ENCODE data around the gene GIGYF2. TPM values are rescaled to one million over a fixed set of nuclear protein-coding genes. Genes with fewer than 3 reads are reported as not detected.

Gene GIGYF2
- total and polyA plus RNA-seq, 5 donors from 2014 or later = 15.2 to 75.6 (median 19.3) TPM

- Histone ChIP-seq H3K27ac (ENCODE audit: insufficient read depth, low read length, poor library complexity, severe bottlenecking) (no peak overlapping the region), H3K4me1 (ENCODE audit: control insufficient read depth, insufficient read depth, low read length, poor library complexity, severe bottlenecking) (no peaks in the 10 kb centered on the region), H3K27me3 (ENCODE audit: control insufficient read depth, insufficient read depth, low read length) (no peaks in the 10 kb centered on the region), H3K36me3 (ENCODE audit: control insufficient read depth, insufficient read depth, low read length) (no peaks in the 10 kb centered on the region), H3K4me3 (ENCODE audit: low read depth, low read length) (no peak overlapping the region), H3K9me3 (ENCODE audit: control insufficient read depth in 2 of 2, low read length in 2 of 2) (no peaks in the 10 kb centered on the region)
- no peak for ATAC-seq (ENCODE audit: low read depth in 2 of 2)
- H3K36me3 Mint-ChIP-seq = peaks cover 4% of the 10 kb centered on the region
- H3K4me3 Mint-ChIP-seq = no peak overlapping the region
- H3K27ac Mint-ChIP-seq = no peak overlapping the region
- DNase-seq = no peak
- peaks cover 0 to 3% (median 1%) of the 10 kb centered on the region in 7 donors for H3K9me3 Mint-ChIP-seq
- H3K27me3 Mint-ChIP-seq = peaks cover 19% of the 10 kb centered on the region
- no peaks in the 10 kb centered on the region for H3K4me1 Mint-ChIP-seq
Observed at GRCh38 chr2:232662486-232663260, 34.5 kb upstream of the GIGYF2 start.

DNA sequence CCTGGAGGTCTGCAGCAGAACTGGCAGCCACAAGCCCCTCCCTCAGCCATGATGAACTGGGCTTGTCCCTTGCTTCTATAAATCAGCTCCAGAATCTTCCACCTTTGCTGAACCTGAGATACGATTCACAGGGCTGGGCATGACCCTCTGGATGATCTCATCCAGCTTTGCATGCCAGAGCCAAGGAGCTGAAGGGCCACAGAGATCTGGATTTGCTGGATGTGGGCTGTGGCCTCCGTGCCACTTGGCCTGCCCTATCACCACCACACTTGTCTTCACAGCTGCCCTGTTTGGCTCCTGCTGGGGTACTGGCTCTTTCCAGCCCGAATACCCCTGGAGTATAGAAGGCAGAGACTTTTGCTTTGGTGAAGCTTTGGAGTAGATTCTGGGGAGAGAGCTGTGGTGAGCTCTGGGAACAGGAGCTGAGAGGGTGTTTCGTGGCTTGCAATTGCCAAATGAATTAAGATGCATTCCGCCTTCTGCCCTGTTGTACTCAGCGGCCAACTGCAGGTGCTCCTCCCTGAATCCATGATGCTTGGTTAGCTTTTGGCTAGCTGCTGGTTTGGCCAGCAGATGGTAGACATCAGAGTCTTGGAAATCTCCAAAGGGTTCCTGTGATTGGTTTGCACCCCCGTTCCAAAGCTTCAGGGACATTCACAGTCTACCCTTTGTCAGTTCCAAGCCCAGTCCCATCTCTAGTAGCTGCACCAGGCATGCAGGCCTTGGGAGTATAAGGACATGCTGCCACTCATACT, 30.9 kb upstream of the GIGYF2 start:
- Mint-ChIP-seq H3K27me3 (peaks cover 10% of the 10 kb centered on the region), H3K4me1 (peaks cover 0 to 1% (median 0%) of the 10 kb centered on the region in 4 donors), H3K36me3 (peaks cover under 1% of the 10 kb centered on the region), H3K27ac (no peak overlapping the region), H3K4me3 (no peak overlapping the region), H3K9me3 (peaks cover 0 to 2% (median 0%) of the 10 kb centered on the region in 7 donors)
- DNase-seq = no peak
- ATAC-seq (ENCODE audit: low read depth in 2 of 2) = no peak
- Histone ChIP-seq H3K9me3 (ENCODE audit: control insufficient read depth in 2 of 2, low read length in 2 of 2) (no peaks in the 10 kb centered on the region), H3K27me3 (ENCODE audit: control insufficient read depth, insufficient read depth, low read length) (no peaks in the 10 kb centered on the region), H3K4me3 (ENCODE audit: low read depth, low read length) (no peak overlapping the region), H3K36me3 (ENCODE audit: control insufficient read depth, insufficient read depth, low read length) (no peaks in the 10 kb centered on the region), H3K27ac (ENCODE audit: insufficient read depth, low read length, poor library complexity, severe bottlenecking) (no peak overlapping the region), H3K4me1 (ENCODE audit: control insufficient read depth, insufficient read depth, low read length, poor library complexity, severe bottlenecking) (no peaks in the 10 kb centered on the region)

GRCh38 chr2:232667989-232668583, 29.0 kb upstream of the GIGYF2 start:
- H3K4me3 ChIP-seq (ENCODE audit: low read depth, low read length) = no peak overlapping the region
- H3K27me3 ChIP-seq (ENCODE audit: control insufficient read depth, insufficient read depth, low read length) = no peaks in the 10 kb centered on the region
- no peak overlapping the region for H3K27ac Mint-ChIP-seq
- H3K4me3 Mint-ChIP-seq = no peak overlapping the region
- H3K36me3 ChIP-seq (ENCODE audit: control insufficient read depth, insufficient read depth, low read length) = no peaks in the 10 kb centered on the region
- H3K9me3 ChIP-seq (ENCODE audit: control insufficient read depth in 2 of 2, low read length in 2 of 2) = no peaks in the 10 kb centered on the region
- H3K4me1 Mint-ChIP-seq = peaks cover 0 to 1% (median 0%) of the 10 kb centered on the region in 4 donors
- no peaks in the 10 kb centered on the region for H3K4me1 ChIP-seq (ENCODE audit: control insufficient read depth, insufficient read depth, low read length, poor library complexity, severe bottlenecking)
- no peak overlapping the region for H3K27ac ChIP-seq (ENCODE audit: insufficient read depth, low read length, poor library complexity, severe bottlenecking)
- H3K36me3 Mint-ChIP-seq = no peaks in the 10 kb centered on the region
- peaks cover 0 to 2% (median 0%) of the 10 kb centered on the region in 7 donors for H3K9me3 Mint-ChIP-seq
- DNase-seq = no peak
- peaks cover 6% of the 10 kb centered on the region for H3K27me3 Mint-ChIP-seq
- no peak for ATAC-seq (ENCODE audit: low read depth in 2 of 2)

- ATAC-seq (ENCODE audit: low read depth in 2 of 2) (no peak), DNase-seq (no peak)
- Histone ChIP-seq H3K27ac (ENCODE audit: insufficient read depth, low read length, poor library complexity, severe bottlenecking) (no peak overlapping the region), H3K4me1 (ENCODE audit: control insufficient read depth, insufficient read depth, low read length, poor library complexity, severe bottlenecking) (no peaks in the 10 kb centered on the region), H3K36me3 (ENCODE audit: control insufficient read depth, insufficient read depth, low read length) (no peaks in the 10 kb centered on the region), H3K9me3 (ENCODE audit: control insufficient read depth in 2 of 2, low read length in 2 of 2) (no peaks in the 10 kb centered on the region), H3K27me3 (ENCODE audit: control insufficient read depth, insufficient read depth, low read length) (no peaks in the 10 kb centered on the region), H3K4me3 (ENCODE audit: low read depth, low read length) (no peak overlapping the region)
- Mint-ChIP-seq H3K4me1 (peaks cover 0 to 1% (median 0%) of the 10 kb centered on the region in 4 donors), H3K4me3 (no peak overlapping the region), H3K9me3 (peaks cover 0 to 2% (median 0%) of the 10 kb centered on the region in 7 donors), H3K27ac (peak overlapping the region in 1 of 3 donors; percentile 52), H3K27me3 (peaks cover 6% of the 10 kb centered on the region), H3K36me3 (no peaks in the 10 kb centered on the region)
Observed at GRCh38 chr2:232668805-232669444, 28.2 kb upstream of the GIGYF2 start.

GRCh38 chr2:232672588-232672987, 24.5 kb upstream of the GIGYF2 start:
- Mint-ChIP-seq H3K36me3 (no peaks in the 10 kb centered on the region), H3K27me3 (peaks cover 5% of the 10 kb centered on the region), H3K27ac (no peak overlapping the region), H3K4me3 (no peak overlapping the region), H3K9me3 (no peaks in the 10 kb centered on the region), H3K4me1 (peaks cover 0 to 1% (median 0%) of the 10 kb centered on the region in 4 donors)
- Histone ChIP-seq H3K9me3 (ENCODE audit: control insufficient read depth in 2 of 2, low read length in 2 of 2) (no peaks in the 10 kb centered on the region), H3K4me3 (ENCODE audit: low read depth, low read length) (no peak overlapping the region), H3K4me1 (ENCODE audit: control insufficient read depth, insufficient read depth, low read length, poor library complexity, severe bottlenecking) (no peaks in the 10 kb centered on the region), H3K27me3 (ENCODE audit: control insufficient read depth, insufficient read depth, low read length) (no peaks in the 10 kb centered on the region), H3K27ac (ENCODE audit: insufficient read depth, low read length, poor library complexity, severe bottlenecking) (no peak overlapping the region), H3K36me3 (ENCODE audit: control insufficient read depth, insufficient read depth, low read length) (no peaks in the 10 kb centered on the region)
- DNase-seq (no peak), ATAC-seq (ENCODE audit: low read depth in 2 of 2) (no peak)

DNA sequence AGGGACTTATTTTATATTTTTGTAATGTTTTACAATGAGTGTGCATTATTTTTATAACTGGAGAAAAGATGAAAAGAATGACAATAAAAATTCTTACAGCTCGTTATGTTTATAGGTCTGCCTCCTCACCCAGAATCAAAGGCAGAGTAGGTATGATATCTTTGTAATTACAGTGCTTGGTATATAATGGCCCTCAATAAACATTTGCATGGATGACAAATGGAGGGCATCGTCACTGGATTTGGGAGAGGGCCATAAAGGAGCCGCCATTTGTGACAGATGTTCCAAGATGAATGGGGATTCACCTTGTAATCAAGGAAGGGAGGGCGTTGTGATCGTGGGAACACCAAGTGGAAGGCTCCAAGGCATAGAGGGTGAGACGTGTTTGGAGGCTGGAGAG, 22.6 kb upstream of the GIGYF2 start:
- H3K27ac ChIP-seq (ENCODE audit: insufficient read depth, low read length, poor library complexity, severe bottlenecking) = no peak overlapping the region
- H3K9me3 Mint-ChIP-seq = no peaks in the 10 kb centered on the region
- no peaks in the 10 kb centered on the region for H3K36me3 Mint-ChIP-seq
- no peak overlapping the region for H3K4me3 ChIP-seq (ENCODE audit: low read depth, low read length)
- H3K4me1 Mint-ChIP-seq = no peaks in the 10 kb centered on the region
- H3K4me3 Mint-ChIP-seq = peak overlapping the region in 1 of 4 donors; percentile 64
- no peaks in the 10 kb centered on the region for H3K9me3 ChIP-seq (ENCODE audit: control insufficient read depth in 2 of 2, low read length in 2 of 2)
- no peaks in the 10 kb centered on the region for H3K4me1 ChIP-seq (ENCODE audit: control insufficient read depth, insufficient read depth, low read length, poor library complexity, severe bottlenecking)
- peaks cover 5% of the 10 kb centered on the region for H3K27me3 Mint-ChIP-seq
- H3K27ac Mint-ChIP-seq = no peak overlapping the region
- H3K27me3 ChIP-seq (ENCODE audit: control insufficient read depth, insufficient read depth, low read length) = no peaks in the 10 kb centered on the region
- ATAC-seq (ENCODE audit: low read depth in 2 of 2) (no peak), DNase-seq (no peak)
- H3K36me3 ChIP-seq (ENCODE audit: control insufficient read depth, insufficient read depth, low read length) = no peaks in the 10 kb centered on the region

- ATAC-seq (ENCODE audit: low read depth in 2 of 2) (no peak), DNase-seq (no peak)
- peaks cover 5% of the 10 kb centered on the region for H3K27me3 Mint-ChIP-seq
- no peak overlapping the region for H3K27ac Mint-ChIP-seq
- H3K27me3 ChIP-seq (ENCODE audit: control insufficient read depth, insufficient read depth, low read length) = no peaks in the 10 kb centered on the region
- no peaks in the 10 kb centered on the region for H3K4me1 ChIP-seq (ENCODE audit: control insufficient read depth, insufficient read depth, low read length, poor library complexity, severe bottlenecking)
- H3K4me1 Mint-ChIP-seq = no peaks in the 10 kb centered on the region
- H3K36me3 Mint-ChIP-seq = no peaks in the 10 kb centered on the region
- H3K4me3 ChIP-seq (ENCODE audit: low read depth, low read length) = no peak overlapping the region
- no peaks in the 10 kb centered on the region for H3K9me3 ChIP-seq (ENCODE audit: control insufficient read depth in 2 of 2, low read length in 2 of 2)
- no peak overlapping the region for H3K27ac ChIP-seq (ENCODE audit: insufficient read depth, low read length, poor library complexity, severe bottlenecking)
- no peaks in the 10 kb centered on the region for H3K9me3 Mint-ChIP-seq
- H3K36me3 ChIP-seq (ENCODE audit: control insufficient read depth, insufficient read depth, low read length) = no peaks in the 10 kb centered on the region
- H3K4me3 Mint-ChIP-seq = no peak overlapping the region
Observed at GRCh38 chr2:232675381-232675780, 21.8 kb upstream of the GIGYF2 start.
